Esophagus (tissue), 2 donors: ENCODE data around the gene TMEM117. TPM values are rescaled to one million over a fixed set of nuclear protein-coding genes. Genes with fewer than 3 reads are reported as not detected.

Source experiments
- H3K27ac ChIP-seq, 2 donors: one replicate each; pipeline ENCODE4 v1.5.1; 2013; ENCODE audit warnings: low read depth in 2 of 2, mild to moderate bottlenecking in 2 of 2, inconsistent platforms in 1 of 2, low read length in 1 of 2, moderate library complexity in 1 of 2
- H3K27me3 ChIP-seq, 2 donors: one replicate each; pipeline ENCODE4 v1.6.1; 2013; ENCODE audit warnings: low read length in 2 of 2, control low read depth in 1 of 2, mild to moderate bottlenecking in 1 of 2; ENCODE audit not compliant: insufficient read depth in 2 of 2, control insufficient read depth in 1 of 2
- H3K36me3 ChIP-seq, 2 donors: one replicate each; pipeline ENCODE4 v1.6.1; 2013; ENCODE audit warnings: low read length in 1 of 2; ENCODE audit not compliant: control insufficient read depth in 2 of 2, insufficient read depth in 2 of 2
- H3K4me1 ChIP-seq, 2 donors: one replicate each; pipeline ENCODE4 v1.6.1; 2013; ENCODE audit warnings: low read length in 1 of 2; ENCODE audit not compliant: control insufficient read depth in 2 of 2, insufficient read depth in 2 of 2
- H3K4me3 ChIP-seq, 2 donors: one replicate each; pipeline ENCODE4 v1.5.1; 2013; ENCODE audit warnings: low read length in 2 of 2, mild to moderate bottlenecking in 2 of 2, low read depth in 1 of 2, moderate library complexity in 1 of 2
- H3K9me3 ChIP-seq, 2 donors: one replicate each; pipeline ENCODE4 v1.6.1; 2013; ENCODE audit warnings: mild to moderate bottlenecking in 2 of 2, low read depth in 1 of 2, low read length in 1 of 2, moderate library complexity in 1 of 2; ENCODE audit not compliant: control insufficient read depth in 2 of 2, insufficient read depth in 1 of 2
- WGBS, 2 donors: extraction: QIAGEN DNeasy Blood & Tissue Kit; methylation state at CpG; one replicate each; pipeline ENCODE4 v1.1.7; 2013; 5-methylcytosine and 5-hydroxymethylcytosine counted together
- polyA plus RNA-seq, 2 donors: library from polyadenylated mRNA; stranded (reverse); fragments of 200-250 nt; gene quantifications; one replicate each; pipeline ENCODE4 v1.2.3, GENCODE V29; 2013
- donor health status: healthy with polysubstance abuse.
- donor health status: Bipolar disorder and iron deficiency.

The TMEM117 gene
- polyA plus RNA-seq, 2 donors: 5.2 to 6.6 TPM

DNA sequence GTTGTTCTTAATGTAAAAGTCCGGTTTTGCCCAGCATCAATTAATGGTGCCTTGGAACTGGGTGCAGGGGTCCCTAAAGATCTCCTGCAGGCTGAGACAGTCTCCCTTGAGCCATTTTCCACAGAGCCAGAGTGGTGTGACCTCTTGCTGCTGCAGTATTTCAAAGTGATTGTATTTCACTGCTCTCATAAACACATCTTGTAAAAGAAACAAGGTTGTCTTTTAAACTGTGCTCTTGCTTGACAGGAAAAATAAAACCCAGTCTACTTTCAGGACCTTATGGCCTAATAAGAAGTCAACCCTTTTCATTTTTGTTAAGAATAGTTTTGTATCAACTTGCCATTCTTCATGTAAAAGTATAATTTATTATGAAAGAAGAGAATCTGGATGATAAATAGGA, 44.7 kb downstream of the TMEM117 start:
- Histone ChIP-seq H3K4me3 (no peak overlapping the region), H3K36me3 (no peaks in the 10 kb centered on the region), H3K27me3 (no peaks in the 10 kb centered on the region), H3K4me1 (peaks cover 0 to 6% of the 10 kb centered on the region in 2 donors), H3K9me3 (no peaks in the 10 kb centered on the region), H3K27ac (no peak overlapping the region)
- 77 to 78% methylated on average over 1 of the region's 1 CpG for WGBS, 2 donors

DNA sequence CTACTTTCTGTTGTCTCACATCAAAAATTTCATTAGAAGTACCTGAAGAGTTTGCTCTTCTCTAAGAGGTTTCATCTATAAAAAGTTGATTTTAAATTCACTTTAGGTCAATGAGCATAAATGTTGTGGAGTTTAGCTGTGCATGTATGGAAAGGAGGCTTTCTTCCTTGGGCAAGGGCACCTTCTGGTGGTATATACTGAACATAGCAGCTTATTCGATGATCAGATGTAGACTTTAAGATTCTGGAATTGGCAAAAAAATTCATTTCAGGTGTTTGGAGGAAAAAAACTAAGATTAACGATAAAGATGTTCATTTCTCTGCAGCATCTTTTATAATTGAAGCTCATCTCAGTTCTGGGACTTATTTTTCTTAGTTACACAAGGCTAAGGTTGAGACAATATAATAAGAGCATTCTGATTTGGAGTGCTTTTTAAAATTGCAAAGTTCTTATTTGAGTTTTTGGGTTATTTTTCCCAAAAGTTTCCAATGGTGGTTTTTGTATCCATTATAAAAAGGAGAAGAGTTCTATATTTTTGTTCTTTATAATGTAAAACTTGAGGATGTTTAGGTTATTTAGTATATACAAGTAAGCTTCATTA, 46.8 kb downstream of the TMEM117 start:
- 3 to 9% methylated on average over 2 of the region's 2 CpGs for WGBS, 2 donors
- Histone ChIP-seq H3K36me3 (no peaks in the 10 kb centered on the region), H3K4me3 (no peak overlapping the region), H3K27ac (no peak overlapping the region), H3K4me1 (peaks cover 0 to 6% of the 10 kb centered on the region in 2 donors), H3K9me3 (no peaks in the 10 kb centered on the region), H3K27me3 (no peaks in the 10 kb centered on the region)

DNA sequence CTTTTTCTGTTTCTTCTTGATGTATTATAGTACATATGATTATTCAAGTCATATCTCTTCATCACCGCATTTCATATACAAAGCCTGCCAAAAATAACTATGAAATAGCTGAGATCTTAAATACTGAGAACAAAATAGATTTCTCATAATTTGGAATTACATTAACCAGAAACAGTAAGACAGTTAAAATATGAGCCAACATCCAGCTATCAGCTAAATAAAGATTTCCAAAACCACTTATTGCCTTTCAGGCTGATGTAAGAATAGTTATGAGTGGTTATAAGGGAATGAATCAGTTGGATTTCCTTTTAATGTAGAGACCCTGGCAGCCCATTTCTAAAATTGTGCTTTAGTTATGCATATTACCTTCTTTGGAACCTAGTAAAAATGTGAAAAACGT, 47.4 kb downstream of the TMEM117 start:
- H3K9me3 ChIP-seq: no peaks in the 10 kb centered on the region
- H3K36me3 ChIP-seq: no peaks in the 10 kb centered on the region
- WGBS, 2 donors: 68 to 70% methylated on average over 2 of the region's 2 CpGs
- peaks cover 0 to 6% of the 10 kb centered on the region in 2 donors for H3K4me1 ChIP-seq
- no peaks in the 10 kb centered on the region for H3K27me3 ChIP-seq
- H3K27ac ChIP-seq: no peak overlapping the region
- no peak overlapping the region for H3K4me3 ChIP-seq

DNA sequence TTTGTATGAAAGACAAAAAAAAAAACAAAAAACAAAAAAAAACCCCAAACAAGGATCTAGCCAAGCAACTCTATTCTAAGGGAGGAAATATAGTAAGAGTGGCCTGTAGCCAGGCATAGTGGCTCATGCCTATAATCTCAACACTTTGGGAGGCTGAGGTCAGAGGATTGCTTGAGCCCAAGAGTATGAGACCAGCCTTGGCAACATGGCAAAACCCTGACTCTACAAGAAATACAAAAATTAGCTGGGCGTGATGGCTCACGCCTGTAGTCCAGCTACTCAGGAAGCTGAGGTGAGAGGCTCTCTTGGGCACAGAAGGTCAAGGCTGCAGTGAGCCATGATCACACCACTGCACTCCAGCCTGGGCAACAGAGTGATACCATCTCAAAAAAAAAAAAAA, 47.9 kb downstream of the TMEM117 start:
- H3K9me3 ChIP-seq: no peaks in the 10 kb centered on the region
- no peak overlapping the region for H3K4me3 ChIP-seq
- 88 to 92% methylated on average over 2 of the region's 2 CpGs for WGBS, 2 donors
- H3K27me3 ChIP-seq: no peaks in the 10 kb centered on the region
- peaks cover 0 to 6% of the 10 kb centered on the region in 2 donors for H3K4me1 ChIP-seq
- no peaks in the 10 kb centered on the region for H3K36me3 ChIP-seq
- H3K27ac ChIP-seq: no peak overlapping the region

DNA sequence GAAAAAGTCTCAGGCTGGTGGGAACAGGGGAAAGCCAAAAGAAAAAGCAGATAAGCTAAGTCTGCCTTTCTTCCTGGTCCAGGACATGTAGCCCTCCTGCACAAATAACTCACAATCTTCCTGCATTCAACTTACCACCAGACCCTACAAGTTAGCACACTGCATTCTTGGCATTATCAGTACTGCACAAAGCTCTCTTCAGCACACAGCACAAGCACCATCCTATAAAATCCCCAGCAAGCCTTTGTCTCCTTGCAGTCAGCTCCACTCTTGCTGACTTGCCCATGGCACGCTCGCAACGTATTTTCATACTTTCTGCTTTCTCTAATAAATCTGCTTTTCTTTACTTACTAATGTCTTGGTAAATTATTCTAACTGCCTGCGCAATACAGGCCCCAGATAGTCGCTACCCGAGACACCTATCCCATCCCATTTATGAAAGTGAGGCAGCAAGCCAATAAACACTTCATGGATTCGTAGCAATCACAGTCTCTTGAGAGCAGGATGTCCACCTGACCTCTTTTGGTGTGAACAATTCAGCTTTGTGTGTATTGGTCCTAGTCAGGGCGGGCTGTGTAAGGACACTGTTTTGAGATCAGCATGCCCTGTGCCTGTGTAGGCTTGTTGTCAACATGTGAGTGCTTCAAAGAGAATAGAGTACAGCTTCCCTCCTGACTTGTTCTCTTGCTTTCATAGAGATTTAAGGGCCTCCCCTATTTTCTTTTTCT, 49.0 kb downstream of the TMEM117 start:
- Histone ChIP-seq H3K4me3 (no peak overlapping the region), H3K27me3 (no peaks in the 10 kb centered on the region), H3K27ac (no peak overlapping the region), H3K4me1 (peaks cover 0 to 6% of the 10 kb centered on the region in 2 donors), H3K9me3 (no peaks in the 10 kb centered on the region), H3K36me3 (no peaks in the 10 kb centered on the region)
- WGBS, 2 donors: 64 to 71% methylated on average over 8 of the region's 8 CpGs

DNA sequence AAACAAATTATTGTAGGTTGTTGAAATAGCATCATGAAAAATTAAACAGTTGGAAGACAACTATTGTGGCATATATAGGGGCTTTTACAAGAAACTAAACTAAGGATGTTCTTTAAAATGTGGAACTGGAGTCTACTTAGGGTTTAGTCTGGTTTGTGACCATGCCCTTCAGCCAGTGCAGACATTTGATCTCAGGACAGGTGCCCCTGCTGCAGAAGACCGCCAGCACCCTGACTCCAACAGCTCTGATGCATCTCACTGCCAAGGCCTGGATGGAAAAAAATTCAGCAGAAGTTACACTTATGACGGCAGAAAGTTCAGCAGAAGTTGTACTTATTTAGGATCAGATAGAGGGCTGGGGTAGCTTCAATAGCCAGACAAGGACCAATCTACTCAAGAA, 51.5 kb downstream of the TMEM117 start:
- H3K9me3 ChIP-seq: no peaks in the 10 kb centered on the region
- no peak overlapping the region for H3K4me3 ChIP-seq
- peaks cover 0 to 6% of the 10 kb centered on the region in 2 donors for H3K4me1 ChIP-seq
- no peak overlapping the region for H3K27ac ChIP-seq
- 91 to 93% methylated on average over 2 of the region's 2 CpGs for WGBS, 2 donors
- no peaks in the 10 kb centered on the region for H3K27me3 ChIP-seq
- H3K36me3 ChIP-seq: no peaks in the 10 kb centered on the region

DNA sequence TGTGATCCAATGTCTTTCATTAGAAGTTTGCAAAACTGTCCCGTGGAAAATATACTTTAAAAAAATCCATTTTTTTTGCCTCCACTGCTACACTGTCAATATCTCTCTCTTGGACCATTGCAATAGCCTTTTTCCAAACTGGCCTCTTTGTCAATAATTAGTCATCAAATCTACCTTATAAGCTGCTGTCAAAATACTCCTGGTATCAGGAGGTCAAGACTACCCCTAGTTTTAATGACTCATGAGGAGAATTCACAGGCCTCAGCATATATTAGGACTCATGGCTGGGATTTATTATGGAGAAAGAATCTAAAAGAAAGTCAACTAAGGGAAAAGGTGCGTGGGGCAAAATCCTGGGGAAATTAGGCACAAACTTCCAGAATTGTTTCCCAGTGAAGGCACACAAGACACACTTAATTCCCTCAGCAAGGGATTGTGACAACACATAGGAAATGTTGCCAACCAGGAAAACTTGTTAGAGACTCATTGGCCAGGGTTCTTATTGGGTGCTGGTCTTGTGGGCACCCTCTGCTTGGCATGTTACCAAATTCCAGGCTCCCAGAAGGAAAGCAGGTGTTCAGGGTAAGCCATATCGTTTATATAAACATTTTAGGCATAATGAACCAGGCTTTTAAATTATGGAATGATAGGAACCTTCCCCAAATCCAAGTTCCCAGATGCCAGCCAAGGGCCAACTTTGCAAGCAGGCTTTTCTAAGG, 56.1 kb downstream of the TMEM117 start:
- H3K9me3 ChIP-seq: no peaks in the 10 kb centered on the region
- H3K4me1 ChIP-seq: no peaks in the 10 kb centered on the region
- no peaks in the 10 kb centered on the region for H3K36me3 ChIP-seq
- WGBS, 2 donors: 78 to 82% methylated on average over 3 of the region's 3 CpGs
- H3K4me3 ChIP-seq: no peak overlapping the region
- no peaks in the 10 kb centered on the region for H3K27me3 ChIP-seq
- no peak overlapping the region for H3K27ac ChIP-seq

DNA sequence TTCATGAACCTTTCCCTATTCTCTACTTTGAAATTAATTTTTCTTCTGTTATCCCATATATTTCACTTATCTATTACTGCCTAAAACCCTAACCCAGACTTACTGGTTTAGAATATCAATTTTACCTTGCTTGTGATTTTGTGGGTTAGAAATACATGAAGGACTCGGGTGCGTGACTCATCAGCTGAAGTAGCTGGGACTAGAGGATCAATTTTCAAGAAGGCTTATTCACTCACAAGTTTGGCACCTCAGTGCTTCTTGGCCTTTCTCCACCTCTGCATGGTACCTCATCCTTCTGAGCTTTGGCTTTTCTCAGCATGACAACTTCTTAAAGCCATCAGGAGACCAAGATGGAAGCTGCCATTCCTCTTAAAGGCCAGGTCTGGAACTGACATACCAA, 57.8 kb downstream of the TMEM117 start:
- 81 to 82% methylated on average over 2 of the region's 2 CpGs for WGBS, 2 donors

DNA sequence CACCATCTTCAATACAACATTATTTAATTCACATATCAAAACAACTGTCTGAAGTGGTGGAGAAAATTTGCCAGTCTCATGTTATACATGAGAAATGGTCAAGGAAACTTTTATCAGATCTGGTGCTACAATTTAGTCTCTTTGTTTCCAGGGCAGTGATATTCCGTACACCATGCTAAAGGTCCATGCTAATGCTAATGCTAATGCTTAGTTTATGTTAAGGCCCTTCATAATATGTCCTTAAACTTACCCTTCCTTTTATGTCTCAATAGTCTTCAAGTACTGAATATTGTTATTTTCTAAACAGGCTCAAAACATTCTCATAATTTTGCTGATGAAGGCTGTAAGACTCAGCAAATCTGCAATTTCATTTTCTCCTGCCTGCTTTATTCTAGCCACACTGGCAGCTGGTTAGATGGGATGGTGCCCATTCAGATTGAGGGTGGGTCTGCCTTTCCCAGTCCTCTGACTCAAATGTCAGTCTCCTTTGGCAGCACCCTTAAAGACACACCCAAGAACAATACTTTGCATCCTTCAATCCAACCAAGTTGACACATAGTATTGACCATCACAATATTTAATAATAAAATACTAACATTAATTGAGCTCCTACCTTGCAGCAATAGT, 59.8 kb downstream of the TMEM117 start:
- 98 to 100% methylated on average over 1 of the region's 1 CpG for WGBS, 2 donors

More for the DNA sequence above, 57.8 kb downstream of the TMEM117 start:
- H3K9me3 ChIP-seq: no peaks in the 10 kb centered on the region
- H3K27ac ChIP-seq: no peak overlapping the region
- H3K4me1 ChIP-seq: no peaks in the 10 kb centered on the region
- H3K36me3 ChIP-seq: no peaks in the 10 kb centered on the region
- H3K27me3 ChIP-seq: no peaks in the 10 kb centered on the region
- no peak overlapping the region for H3K4me3 ChIP-seq

More for the DNA sequence above, 59.8 kb downstream of the TMEM117 start:
- Histone ChIP-seq H3K27me3 (no peaks in the 10 kb centered on the region), H3K27ac (no peak overlapping the region), H3K36me3 (no peaks in the 10 kb centered on the region), H3K9me3 (no peaks in the 10 kb centered on the region), H3K4me3 (no peak overlapping the region), H3K4me1 (no peaks in the 10 kb centered on the region)
